ENCODE measurements around the gene CEP131.

DNA sequence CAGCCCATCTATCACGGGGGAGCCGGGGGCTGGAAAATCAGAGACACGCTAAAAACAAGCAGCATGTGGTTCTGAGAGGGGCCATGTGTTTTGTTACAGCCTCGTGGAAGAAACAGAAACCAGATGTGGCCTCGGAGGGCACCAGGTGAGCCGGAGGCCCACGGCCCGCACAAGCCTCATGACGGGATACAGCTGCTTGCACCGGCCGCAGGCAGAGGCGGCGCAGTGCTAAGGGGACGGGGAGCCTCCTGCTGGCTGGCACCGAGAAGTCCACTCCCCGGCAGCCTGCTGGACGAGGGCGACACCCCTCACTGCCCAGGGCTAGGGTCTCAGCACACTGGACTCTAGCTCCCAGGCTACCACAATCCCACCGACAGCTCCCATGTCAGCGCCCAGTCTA is 35.5 kb upstream of the CEP131 start:
- TF ChIP-seq POLR2A (IDR thresholded peaks at IDR 0.05) (no peak), CTCF (IDR thresholded peaks at IDR 0.05) (no peak)

Measured in vagina (tissue), 2 donors.